HG02885 (cell line): ENCODE results near the gene ANO1.
"Not testable (repeated sequence)": the region's sequence is repeated elsewhere in the genome, so short reads cannot be mapped to it uniquely, and the experiment has no call there.

Experiments used
- ATAC-seq: cut with Tn5 transposase; IDR thresholded peaks from one replicate; pipeline ENCODE4 v1.9.1; 2021; ENCODE audit warnings: mild to moderate bottlenecking; ENCODE audit not compliant: unreplicated experiment, poor library complexity

The ANO1 gene

GRCh38 chr11:70203751-70204465 is 125.8 kb downstream of the ANO1 start:
- peak; percentile 15 for ATAC-seq

- no peak for ATAC-seq
Observed at GRCh38 chr11:70204466-70204799, 126.3 kb downstream of the ANO1 start.

DNA sequence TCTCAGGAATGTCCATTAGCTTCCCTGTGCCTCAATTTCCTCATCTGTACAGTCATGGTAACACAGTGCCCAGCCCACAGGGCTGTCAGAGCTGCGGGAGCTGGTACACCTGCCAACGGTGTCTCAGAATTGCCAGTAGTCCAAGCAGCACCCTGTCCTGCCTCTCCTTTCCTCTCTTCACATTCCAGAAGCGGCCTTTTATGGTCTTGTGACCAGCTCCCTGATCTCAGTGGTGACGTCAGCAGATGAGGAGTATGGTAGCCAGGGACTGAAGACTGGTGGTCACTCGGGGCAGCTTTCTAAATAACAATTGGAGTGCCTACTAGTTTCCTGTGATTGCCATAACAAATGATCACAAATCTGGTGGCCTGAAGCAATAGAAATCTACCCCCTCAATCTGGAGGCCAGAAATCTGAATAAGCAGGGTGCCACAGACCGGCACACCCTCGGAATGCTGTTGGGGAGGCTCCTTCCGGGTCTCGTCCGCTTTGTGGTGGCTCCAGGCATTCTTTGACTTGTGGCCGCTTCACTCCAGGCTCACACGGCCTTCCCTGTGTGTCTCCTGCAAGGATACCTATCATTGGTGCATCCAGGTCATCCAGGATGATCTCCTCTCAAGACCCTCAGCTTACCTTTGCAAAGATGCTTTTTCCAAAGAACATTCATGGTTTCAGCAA is 127.1 kb downstream of the ANO1 start:
- no peak for ATAC-seq

DNA sequence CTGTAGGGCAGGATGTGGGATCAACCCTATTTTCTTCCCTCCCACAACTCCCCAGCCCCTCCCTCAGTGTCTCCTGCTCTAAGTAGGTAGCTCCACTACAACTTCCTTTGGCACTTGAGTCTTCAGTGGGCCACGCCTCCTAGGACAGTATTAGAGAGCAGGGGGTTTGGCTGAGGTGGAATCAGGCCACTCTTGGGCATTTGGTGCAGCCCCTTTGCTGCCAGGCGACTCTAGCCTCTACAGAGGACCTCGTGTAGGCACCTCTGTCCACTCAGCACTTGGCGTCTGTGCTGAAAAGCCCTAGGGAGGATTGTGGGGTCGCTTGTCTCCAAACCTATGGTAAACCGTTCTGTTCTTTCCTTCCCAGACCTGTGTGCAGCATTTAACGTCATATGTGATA is 127.6 kb downstream of the ANO1 start:
- ATAC-seq, result no peak

DNA sequence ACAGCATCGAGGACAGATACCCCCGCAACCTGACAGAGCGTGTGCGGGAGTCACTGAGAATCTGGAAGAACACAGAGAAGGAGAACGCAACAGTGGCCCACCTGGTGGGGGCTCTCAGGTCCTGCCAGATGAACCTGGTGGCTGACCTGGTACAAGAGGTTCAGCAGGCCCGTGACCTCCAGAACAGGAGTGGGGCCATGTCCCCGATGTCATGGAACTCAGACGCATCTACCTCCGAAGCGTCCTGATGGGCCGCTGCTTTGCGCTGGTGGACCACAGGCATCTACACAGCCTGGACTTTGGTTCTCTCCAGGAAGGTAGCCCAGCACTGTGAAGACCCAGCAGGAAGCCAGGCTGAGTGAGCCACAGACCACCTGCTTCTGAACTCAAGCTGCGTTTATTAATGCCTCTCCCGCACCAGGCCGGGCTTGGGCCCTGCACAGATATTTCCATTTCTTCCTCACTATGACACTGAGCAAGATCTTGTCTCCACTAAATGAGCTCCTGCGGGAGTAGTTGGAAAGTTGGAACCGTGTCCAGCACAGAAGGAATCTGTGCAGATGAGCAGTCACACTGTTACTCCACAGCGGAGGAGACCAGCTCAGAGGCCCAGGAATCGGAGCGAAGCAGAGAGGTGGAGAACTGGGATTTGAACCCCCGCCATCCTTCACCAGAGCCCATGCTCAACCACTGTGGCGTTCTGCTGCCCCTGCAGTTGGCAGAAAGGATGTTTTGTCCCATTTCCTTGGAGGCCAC is 128.3 kb downstream of the ANO1 start:
- no peak for ATAC-seq

DNA sequence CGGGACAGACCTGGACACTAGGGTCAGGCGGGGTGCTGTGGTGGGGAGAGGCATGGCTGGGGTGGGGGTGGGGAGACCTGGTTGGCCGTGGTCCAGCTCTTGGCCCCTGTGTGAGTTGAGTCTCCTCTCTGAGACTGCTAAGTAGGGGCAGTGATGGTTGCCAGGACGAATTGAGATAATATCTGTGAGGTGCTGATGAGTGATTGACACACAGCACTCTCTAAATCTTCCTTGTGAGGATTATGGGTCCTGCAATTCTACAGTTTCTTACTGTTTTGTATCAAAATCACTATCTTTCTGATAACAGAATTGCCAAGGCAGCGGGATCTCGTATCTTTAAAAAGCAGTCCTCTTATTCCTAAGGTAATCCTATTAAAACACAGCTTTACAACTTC is 128.9 kb downstream of the ANO1 start:
- ATAC-seq, result no peak

GRCh38 chr11:70207531-70208131 is 129.5 kb downstream of the ANO1 start:
- ATAC-seq, result no peak

- ATAC-seq, result no peak
Observed at GRCh38 chr11:70209391-70209912, 131.3 kb downstream of the ANO1 start.

GRCh38 chr11:70210051-70210501 is 132.0 kb downstream of the ANO1 start:
- no peak for ATAC-seq

- ATAC-seq, result no peak
Observed at GRCh38 chr11:70210530-70210929, 132.4 kb downstream of the ANO1 start.

DNA sequence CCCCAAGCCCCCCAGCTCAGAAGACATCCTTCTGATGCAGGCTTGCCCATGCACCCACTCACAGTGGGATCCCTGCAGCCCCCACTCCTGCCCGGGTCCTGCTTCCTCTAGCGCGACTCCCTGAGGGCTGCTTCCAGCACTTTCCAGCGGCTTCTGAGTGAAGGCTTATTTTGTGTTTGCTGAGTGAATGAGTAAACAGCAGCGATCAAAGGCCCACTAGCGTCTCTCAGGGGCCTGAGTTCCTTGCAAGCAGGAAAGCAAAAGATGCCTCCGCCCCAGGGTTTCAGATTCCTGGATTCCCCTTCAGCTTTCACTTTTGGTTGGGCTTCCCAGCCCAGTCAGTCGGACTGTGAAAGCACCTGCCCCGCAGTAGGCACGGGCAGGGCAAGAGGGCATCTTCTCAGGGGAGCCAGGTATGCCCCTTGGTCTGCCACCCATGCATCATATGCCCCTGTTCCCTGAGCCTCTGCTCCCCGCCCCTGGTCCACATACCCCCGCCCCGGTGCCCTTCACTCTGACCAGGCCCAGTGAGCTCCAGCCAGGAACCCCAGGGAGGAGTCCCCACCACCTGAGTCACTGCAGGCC is 134.2 kb downstream of the ANO1 start:
- ATAC-seq, result no peak

- ATAC-seq, result not testable (repeated sequence)
Observed at GRCh38 chr11:70217388-70217787, 139.3 kb downstream of the ANO1 start.

DNA sequence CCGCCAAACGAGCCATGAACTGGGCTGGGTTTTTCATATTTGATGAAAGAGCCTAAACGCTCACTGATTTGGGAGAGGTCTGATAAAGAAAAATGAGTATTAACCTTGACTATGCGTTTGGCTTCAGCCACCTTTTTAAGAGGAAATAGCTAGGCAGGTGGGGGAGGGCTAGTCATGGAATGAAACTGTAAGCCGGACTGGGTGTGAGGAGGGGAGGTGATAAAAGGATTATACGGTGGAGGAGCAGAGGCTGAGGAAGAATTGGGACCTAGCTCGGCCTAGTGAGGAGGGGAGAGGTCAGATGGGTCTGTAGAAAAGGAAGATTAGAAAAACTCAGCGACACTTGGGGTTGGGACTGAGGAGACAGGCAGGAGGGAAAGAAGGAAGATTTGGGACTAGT is 140.0 kb downstream of the ANO1 start:
- not testable (repeated sequence) for ATAC-seq

DNA sequence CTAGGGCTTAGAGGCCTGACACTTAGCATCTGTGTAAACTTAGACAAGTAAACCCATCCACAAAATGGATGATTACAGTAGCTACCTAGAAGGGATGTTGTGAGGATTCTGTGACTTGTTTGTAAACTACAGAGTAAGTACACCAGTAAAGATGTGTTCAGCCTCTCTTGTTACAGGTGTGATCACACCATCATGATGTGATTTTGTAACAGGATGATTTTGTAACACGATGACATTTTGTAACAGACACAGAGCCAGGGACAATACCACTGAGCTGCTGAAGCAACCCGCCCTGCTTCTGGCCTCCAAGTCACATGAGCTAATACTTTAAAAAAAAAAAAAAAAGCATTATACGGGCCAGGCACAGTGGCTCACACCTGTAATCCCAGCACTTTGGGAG is 142.0 kb downstream of the ANO1 start:
- no peak for ATAC-seq

GRCh38 chr11:70220920-70221319 is 142.8 kb downstream of the ANO1 start:
- ATAC-seq, result no peak

DNA sequence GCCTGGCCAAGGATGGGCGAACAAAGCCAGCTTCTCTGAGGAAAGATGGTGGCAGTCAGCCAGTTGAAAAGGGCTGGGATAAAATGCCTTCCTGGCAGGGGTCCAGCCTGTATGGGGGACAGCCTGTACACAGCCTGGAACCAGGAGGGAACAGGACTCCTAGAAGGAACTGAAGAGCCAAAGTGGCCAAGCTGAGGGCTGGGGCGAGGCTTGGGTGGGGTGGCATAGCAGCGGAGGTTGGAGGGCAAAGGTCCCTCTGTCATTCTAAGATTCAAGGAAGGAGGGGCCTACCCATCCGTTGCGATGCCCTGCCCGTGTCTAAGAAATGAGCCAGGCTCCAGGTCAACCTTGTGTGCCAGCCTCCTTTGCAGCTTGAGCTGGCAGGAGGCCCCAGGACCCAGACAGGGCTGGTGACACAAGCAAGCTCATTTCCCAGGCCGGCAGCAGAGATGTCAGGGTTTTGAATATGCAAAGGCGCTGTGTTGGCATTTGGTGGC is 147.6 kb downstream of the ANO1 start:
- ATAC-seq, result no peak

DNA sequence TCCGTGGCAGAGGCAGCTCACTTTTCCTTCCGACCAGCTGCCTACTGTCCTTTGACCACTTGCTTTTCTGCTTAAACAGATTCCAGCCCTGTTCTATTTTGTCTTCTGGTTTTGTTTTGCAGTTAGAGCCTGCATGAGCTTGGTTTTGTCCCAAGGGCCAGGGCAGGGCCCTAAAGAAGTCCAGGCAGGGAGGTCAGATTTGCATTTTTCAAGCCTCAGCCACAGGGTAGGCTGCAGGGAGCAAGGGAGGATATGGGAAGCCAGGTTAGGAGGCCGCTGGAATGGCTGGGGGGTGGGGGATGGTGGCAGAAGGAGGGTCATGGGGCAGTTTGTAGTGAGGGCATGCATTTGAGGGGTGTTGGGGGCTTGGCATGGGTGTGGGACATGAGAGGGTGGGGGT is 148.1 kb downstream of the ANO1 start:
- ATAC-seq, result no peak

- no peak for ATAC-seq
Observed at GRCh38 chr11:70226967-70227366, 148.8 kb downstream of the ANO1 start.

DNA sequence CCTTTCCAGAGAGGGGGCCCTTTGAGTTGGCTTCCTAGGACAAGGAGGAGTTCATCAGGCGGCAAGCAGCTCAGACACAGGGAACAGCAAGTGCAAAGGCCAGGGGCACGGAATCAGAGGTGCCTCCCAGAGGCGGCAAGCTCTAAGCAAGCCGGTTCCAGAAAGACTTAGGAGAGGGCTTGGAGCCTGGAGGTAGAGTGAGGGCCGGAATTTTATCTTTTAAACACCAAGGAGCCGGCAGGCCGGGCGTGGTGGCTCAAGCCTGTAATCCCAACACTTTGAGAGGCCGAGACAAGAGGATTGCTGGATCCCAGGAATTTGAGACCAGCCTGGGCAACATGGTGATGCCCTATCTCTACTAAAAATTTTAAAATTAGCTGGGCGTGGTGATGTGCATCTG is 151.6 kb downstream of the ANO1 start:
- no peak for ATAC-seq

- ATAC-seq, result no peak
Observed at GRCh38 chr11:70230151-70230839, 152.2 kb downstream of the ANO1 start.
